IMR-90 (cell line): ENCODE results near the gene ATF7IP2.

Experiments
- CTCF ChIP-seq: conservative IDR thresholded peaks from 2 replicates; pipeline ENCODE4 v1.5.1; 2012; ENCODE audit warnings: mild to moderate bottlenecking, low read depth, low read length, improper control_type of control experiment
- MAZ ChIP-seq: IDR thresholded peaks from 2 replicates; pipeline ENCODE4 v1.6.1; 2012; ENCODE audit warnings: low read depth, mild to moderate bottlenecking, low read length, improper control_type of control experiment, moderate library complexity, borderline replicate concordance
- MXI1 ChIP-seq: IDR thresholded peaks from 2 replicates; pipeline ENCODE4 v1.6.1; 2012; ENCODE audit warnings: low read depth, mild to moderate bottlenecking, low read length, moderate library complexity, borderline replicate concordance
- RAD21 ChIP-seq: IDR thresholded peaks from 2 replicates; pipeline ENCODE4 v1.6.1; 2012; ENCODE audit warnings: low read length, improper control_type of control experiment
- SMC3 ChIP-seq: fragments of 150-350 bp; IDR thresholded peaks from 2 replicates; pipeline ENCODE4 v1.6.1; 2016; ENCODE audit warnings: low read depth, mild to moderate bottlenecking, antibody characterized with exemption, low read length, moderate library complexity
- TF ChIP-seq, protein P1 (sequence below): fragments of 150-350 bp; IDR thresholded peaks from 2 replicates; pipeline ENCODE4 v1.6.1; 2017; ENCODE audit warnings: mild to moderate bottlenecking, antibody characterized with exemption, low read length, low read depth

DNA sequence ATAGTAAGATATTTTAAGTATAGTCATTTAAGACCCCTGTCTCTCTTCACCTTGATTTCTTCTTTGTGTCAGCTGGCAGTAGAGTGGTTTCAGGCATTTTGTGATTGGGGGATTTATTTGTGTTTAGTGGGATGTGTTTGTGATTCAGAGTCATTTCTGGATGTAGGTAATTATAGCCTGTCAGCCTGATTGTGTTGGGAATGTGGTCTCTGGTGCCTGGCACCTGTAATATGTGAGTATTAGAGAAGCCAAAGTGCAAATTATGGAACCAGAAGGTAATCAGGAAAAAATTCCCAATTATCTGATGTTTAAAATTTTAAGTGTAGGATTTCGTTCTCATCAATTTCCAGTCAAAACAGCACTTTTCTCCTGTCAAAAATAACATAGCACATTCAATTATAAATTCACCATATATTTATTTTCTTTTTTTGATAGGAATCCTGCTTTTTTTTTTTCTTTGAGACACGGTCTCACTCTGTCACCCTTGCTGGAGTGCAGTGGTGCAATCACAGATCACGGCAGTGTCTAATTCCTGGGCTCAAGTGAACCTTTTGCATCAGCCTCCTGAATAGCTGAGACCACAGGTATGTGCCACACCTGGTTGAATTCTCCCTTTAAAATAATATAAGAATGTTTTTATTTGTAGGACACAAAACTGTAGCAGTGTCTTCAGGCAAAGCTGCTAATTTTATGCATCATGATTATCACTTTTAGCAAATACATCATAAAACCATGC lies 42.7 kb downstream of the ATF7IP2 start:
- TF ChIP-seq CTCF (no peak), MXI1 (no peak), RAD21 (no peak), SMC3 (no peak), MAZ (no peak)
- TF ChIP-seq, protein P1, sequence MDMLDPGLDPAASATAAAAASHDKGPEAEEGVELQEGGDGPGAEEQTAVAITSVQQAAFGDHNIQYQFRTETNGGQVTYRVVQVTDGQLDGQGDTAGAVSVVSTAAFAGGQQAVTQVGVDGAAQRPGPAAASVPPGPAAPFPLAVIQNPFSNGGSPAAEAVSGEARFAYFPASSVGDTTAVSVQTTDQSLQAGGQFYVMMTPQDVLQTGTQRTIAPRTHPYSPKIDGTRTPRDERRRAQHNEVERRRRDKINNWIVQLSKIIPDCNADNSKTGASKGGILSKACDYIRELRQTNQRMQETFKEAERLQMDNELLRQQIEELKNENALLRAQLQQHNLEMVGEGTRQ: no peak
